ENCODE results near the gene DCPS.
"Not testable (repeated sequence)": the region's sequence is repeated elsewhere in the genome, so short reads cannot be mapped to it uniquely, and the experiment has no call there.

Gene DCPS

DNA sequence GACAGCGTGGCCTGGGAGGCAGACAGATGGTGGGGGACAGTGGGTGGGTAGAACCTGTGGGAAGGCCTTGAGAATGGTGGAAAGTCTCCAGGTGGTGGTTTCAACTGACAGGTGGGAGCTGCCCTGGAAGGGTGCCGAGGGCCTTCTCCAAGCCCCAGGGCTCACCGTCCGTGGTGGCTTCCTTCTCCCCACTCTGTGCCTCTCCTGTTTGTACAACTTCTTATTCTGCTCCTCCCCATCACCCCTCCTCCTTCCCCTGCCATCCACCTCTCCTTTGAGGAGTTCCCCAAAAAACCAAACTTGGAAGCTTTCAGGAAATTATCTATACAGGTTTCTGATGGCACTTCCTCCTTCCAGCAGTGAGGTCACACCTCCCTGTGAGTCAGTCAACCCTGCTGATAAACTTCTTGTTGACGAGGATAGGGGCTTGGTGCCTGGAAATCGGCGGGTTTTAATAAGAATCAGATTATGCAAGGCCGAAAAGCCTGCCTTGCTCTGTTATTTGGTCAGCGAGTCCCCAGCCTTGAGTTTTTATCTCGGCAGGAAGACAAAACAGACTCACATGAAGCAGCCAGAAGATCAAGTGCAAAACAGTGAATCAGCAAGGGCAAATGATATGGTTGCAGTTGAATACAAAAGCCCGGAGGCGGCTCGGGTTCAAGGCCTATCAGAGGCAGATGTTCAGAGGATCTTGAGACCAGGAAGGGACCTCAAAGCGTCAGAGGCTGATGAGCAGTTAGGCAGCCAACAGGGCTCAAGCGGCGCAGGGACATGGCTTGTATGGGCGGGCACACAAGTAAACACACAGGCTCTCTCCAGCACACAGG is 42.1 kb downstream of the DCPS start:
- no peak for DNase-seq

- DNase-seq, result no peak
Measured at GRCh38 chr11:126346586-126346940, 42.7 kb downstream of the DCPS start.

GRCh38 chr11:126346946-126347345 is 43.1 kb downstream of the DCPS start:
- not testable (repeated sequence) for DNase-seq

DNA sequence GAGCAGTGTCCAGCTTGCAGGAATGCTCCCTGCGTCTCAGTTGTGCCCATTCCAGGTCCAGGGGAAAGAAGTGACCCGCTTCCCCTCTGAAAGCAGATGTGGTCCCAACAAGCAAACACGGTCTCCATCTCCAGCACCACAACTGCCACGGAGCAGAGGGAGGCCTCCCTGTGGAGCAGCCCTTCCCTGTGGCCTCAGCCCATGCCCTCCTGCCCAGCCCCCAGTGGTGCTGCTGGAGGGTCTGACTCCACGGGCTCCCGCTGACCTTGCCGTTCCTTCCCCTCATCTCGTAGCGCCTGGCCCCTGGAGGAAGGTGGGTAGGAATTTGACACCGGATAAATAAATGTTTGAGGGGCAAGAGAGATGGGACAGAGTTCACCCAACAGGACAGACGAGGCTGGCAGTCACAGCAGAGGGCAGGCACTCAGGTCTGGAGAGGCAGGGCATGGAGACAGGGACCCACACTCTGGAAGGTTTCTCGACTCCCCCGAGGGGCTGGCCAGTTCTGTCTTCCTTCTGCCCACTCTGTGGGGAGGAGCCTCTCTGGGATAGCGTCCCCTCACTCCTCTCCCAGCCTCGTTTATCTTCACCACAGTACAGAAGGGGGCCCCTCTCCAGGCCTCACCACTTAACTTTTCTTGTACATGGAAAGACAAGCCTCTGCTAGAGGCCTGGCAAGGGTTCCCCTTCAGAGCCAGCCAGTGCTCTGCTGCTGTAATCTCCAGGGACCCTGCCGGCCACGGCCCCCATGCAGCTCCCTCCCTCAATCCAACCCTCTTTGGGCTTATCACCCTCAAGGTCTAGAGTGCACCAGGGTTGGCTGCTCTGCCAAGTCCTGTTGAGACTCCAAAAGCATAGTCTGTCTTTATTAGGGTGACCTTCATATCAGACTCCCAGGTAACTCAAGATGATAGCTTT is 44.1 kb downstream of the DCPS start:
- no peak for DNase-seq

- no peak for DNase-seq
Measured at GRCh38 chr11:126348806-126349582, 45.1 kb downstream of the DCPS start.

- no peak for DNase-seq
Measured at GRCh38 chr11:126350836-126351235, 47.0 kb downstream of the DCPS start.

GRCh38 chr11:126352163-126352562 is 48.3 kb downstream of the DCPS start:
- no peak for DNase-seq

DNA sequence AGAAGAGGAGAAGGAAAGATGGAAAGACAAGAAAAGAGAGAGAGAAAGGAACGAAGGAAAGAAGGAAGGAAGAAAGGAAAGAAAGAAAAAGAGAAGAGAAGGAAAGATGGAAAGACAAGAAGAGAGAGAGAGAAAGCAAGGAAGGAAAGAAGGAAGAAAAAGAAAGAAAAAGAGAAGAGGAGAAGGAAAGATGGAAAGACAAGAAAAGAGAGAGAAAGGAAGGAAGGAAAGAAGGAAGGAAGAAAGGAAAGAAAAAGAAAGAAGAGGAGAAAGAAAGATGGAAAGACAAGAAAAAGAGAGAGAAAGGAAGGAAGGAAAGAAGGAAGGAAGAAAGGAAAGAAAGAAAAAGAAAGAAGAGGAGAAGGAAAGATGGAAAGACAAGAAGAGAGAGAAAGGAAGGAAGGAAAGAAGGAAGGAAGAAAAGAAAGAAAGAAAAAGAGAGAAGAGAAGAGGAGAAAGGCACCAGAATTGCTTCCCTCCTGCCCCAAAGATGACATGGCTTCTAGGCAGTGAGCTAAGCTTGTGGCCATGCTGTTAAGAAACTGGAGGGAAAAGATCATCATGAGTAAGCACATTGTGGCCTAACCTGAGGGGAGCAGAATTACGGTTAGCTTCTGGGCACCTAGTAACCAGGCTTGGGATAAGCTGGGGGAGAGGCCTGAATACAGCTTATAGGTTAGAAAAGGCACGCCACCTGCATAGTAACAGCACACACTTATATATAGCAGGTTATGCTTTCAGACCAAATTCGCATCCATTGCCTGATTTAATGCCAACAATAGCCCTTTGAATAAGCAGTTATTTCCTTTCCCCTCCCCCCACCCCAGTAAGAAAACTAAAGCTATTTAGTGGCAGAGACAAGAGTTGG is 49.3 kb downstream of the DCPS start:
- no peak for DNase-seq

DNA sequence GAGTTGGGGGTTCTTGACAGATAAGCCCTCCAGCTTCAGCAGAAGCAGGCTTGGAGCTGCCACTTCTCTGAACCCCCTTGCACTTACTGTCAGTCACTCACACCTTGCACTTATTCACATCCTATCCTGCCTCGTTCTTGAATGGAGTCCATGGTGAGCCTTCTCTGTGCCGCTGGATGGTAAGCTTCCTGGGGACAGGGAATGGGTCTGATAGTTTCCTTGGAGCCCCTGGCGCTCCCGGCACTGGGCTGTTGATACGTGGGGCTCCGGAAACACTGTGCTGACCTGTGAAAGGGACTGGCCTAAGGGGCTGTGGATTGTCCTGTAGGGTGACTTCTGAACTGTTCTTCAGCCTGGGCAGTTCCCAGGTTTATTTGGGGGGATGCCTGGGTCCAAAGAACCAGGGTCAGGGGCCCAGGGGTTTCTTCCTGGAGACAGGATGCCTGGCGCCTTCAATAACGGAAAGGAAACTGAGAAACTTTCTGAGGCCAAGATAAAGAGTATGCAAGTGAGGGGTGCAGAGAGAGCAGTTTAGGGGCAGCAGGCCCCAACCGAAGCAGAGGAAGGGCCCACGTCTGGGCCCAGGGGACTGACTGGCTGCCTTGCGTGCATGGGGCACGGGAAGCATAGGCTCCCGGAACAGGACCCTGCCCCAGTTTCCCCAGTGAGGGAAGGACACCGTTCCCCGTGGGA is 50.9 kb downstream of the DCPS start:
- DNase-seq, result no peak

- peak; percentile 69 for DNase-seq
Measured at GRCh38 chr11:126355324-126355925, 51.6 kb downstream of the DCPS start, which contains the start of gene ST3GAL4. TSS of gene ST3GAL4 (plus strand) at chr11:126355686. CDS start at chr11:126406156, 50,470 bp downstream.

GRCh38 chr11:126355926-126356897 is 52.4 kb downstream of the DCPS start:
- DNase-seq, result no peak

DNA sequence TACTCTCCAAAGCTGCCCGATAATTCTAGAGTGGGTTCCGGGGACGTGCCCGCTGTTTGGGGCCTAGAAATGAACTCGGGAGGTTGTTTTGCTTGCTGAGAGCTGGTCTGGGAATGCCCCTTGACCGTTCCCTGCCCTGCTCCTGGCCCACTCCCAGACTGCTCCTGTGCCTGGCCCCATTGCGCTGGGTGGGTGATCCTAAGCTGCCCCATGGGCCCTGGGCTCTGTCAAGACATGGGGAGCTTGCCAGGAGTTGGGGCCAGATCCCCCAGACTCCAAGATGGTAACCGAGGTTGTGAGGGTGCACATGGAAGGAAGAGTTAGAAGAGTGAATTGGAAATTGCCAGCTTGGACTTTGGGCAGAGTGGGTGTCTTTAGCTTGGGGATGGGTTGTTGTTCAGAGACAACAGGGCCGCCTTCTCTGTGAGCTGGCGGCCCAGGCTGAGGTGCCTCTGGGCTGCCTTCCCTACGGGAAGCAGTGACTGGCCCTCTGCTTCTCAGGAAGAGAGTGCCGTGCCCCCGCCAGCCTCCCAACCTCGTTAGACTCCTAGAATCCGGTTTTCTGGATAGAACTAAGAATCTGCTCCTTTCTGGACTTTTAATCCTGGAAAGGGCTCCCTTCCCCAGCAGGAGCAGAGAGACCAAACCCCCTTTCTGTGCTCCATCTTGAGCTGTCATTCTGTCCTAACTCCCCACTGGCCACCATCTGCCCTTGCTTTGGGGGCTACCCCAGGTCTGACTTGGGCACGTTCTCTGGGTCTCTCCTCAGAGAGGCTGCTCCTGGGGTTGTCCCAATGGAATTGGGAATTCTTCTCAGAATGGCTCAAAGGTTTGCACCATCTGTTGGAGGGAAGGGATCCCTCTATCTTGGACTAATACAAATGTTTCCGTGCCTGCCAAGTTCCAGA is 53.4 kb downstream of the DCPS start:
- DNase-seq, result no peak

DNA sequence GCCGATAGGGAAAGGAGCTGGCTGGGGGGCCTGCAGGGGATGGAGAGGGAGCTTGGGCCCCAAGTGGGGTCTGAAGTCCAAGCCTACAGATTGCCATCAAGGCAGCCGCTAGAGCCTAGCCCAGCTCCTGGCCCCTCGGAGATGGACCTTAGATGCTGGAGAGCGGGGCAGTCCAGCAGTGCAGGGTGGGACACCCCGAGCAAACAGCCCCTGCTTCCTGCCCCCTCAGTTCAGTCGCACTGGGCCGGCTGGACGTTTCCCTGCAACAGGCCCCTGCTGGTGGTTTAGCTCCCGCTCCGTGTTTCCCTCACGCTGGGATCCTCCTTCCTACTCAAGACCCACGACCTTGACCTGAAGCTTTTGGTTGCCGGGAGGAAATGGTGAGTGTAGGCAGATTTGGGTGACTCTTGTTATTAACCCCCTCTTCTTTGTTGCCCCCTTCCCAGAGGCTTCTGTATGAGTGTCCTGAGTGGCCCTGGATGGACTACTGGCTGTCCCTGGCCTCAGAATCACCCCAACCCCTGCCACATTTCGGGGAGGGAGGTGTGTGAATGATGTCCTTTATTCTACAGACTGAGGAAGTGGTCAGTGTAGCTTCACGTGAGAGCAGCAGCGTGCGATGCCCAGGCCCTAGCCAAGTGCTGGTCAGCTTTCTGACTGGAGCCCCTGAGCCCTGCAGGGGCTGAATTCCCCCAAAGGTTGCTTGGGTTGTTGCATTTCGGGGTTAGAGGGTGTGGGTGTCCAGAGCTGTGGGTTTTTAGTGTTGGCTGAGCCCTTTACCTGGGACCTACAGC is 54.3 kb downstream of the DCPS start:
- DNase-seq, result no peak

- DNase-seq, result no peak
Measured at GRCh38 chr11:126358763-126359160, 54.9 kb downstream of the DCPS start.

DNA sequence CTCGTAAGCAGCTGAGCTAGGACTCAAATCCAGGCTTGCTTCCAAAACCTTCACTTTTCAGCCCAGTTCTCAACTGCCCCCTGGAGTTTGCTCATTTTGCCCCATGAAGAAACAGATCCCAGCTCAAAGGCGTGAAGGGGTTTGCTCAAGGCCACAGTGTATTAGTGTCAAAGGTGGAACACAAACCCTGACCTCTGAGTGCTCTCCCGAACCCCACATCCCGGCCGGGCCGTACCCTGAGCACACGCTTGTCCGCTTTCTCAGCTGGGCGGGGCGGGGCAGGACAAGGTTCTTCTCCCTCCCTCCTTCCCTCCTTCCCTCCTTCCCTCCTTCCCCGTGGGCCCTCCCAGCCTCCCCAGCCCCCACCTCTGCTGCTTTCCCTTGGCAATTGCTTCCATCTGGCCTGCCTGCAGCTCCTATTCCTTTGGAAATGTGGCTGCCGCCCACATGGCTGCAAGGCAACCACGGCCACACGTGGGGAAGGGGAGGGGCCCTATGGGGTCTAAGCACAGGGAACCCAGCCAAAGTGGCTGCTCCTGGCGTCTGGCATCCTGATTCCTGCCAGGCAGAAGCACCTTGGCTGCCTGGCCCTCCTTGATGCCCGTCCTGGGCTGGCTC is 55.7 kb downstream of the DCPS start:
- no peak for DNase-seq

GRCh38 chr11:126360049-126360446 is 56.2 kb downstream of the DCPS start:
- DNase-seq, result no peak

- DNase-seq, result no peak
Measured at GRCh38 chr11:126361400-126361799, 57.5 kb downstream of the DCPS start.

All from activated naive CD4-positive, alpha-beta T cell treated with anti-CD3 and anti-CD28 coated beads, Interleukin-2, amount 50 U/mL, for 16 hours (primary cell).